ENCODE results near the gene RAB43. TPM values are rescaled to one million over a fixed set of nuclear protein-coding genes. Genes with fewer than 3 reads are reported as not detected.

Gene RAB43
- total RNA-seq, 1 donor, result 13.4 TPM

DNA sequence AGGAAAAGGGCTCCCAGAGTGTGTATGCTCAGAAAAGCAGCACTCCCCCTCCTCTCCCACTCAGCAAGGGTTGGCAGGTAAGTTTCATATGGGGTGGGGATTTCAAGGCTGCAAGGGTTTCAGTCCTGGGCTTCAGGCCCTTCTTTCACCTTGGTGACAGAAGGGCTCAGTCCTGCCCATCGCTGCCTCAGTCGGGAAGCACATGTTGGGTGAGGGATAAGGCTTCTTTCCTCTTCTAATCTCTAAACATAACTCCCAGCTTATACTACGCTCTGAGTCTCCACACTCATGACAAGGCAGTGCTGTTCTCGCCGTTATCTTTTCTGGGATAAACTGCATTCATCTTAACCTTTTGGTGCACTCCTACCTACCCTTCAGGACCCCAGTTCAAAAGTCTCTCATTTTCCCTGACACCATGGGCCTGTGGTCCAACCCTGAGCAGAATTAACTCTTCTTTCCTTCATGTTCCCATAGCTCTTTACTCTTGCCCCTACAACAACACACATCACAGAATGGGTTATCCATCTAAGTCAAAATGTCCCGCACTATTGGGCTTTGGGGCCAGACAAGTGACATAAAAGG lies 17.0 kb downstream of the RAB43 start:
- H3K36me3 ChIP-seq (ENCODE audit: insufficient read depth, low read length), result peaks cover 3% of the 10 kb centered on the region
- H2AFZ ChIP-seq (ENCODE audit: low read length), result no peak overlapping the region
- TF ChIP-seq, protein P1, sequence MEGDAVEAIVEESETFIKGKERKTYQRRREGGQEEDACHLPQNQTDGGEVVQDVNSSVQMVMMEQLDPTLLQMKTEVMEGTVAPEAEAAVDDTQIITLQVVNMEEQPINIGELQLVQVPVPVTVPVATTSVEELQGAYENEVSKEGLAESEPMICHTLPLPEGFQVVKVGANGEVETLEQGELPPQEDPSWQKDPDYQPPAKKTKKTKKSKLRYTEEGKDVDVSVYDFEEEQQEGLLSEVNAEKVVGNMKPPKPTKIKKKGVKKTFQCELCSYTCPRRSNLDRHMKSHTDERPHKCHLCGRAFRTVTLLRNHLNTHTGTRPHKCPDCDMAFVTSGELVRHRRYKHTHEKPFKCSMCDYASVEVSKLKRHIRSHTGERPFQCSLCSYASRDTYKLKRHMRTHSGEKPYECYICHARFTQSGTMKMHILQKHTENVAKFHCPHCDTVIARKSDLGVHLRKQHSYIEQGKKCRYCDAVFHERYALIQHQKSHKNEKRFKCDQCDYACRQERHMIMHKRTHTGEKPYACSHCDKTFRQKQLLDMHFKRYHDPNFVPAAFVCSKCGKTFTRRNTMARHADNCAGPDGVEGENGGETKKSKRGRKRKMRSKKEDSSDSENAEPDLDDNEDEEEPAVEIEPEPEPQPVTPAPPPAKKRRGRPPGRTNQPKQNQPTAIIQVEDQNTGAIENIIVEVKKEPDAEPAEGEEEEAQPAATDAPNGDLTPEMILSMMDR (IDR thresholded peaks at IDR 0.05; ENCODE audit: extremely low read depth, low read depth, low read length), result no peak
- peaks cover 66% of the 10 kb centered on the region for H4K20me1 ChIP-seq (ENCODE audit: insufficient read depth, low read length)
- no peak overlapping the region for H3K27ac ChIP-seq (ENCODE audit: low read depth, low read length)
- H3K4me2 ChIP-seq (ENCODE audit: insufficient read depth, low read length), result no peak overlapping the region
- H3K4me3 ChIP-seq (ENCODE audit: insufficient read depth, low read length), result no peak overlapping the region
- DNase-seq (ENCODE audit: insufficient read length, low spot score, missing footprints), result no peak
- H3K27me3 ChIP-seq (ENCODE audit: insufficient read depth, low read length), result no peaks in the 10 kb centered on the region
- no peaks in the 10 kb centered on the region for H3K4me1 ChIP-seq (ENCODE audit: insufficient read depth, low read length)
- H3K9me3 ChIP-seq (ENCODE audit: low read depth, low read length), result no peaks in the 10 kb centered on the region
- H3K79me2 ChIP-seq (ENCODE audit: insufficient read depth, low read length), result peaks cover 73% of the 10 kb centered on the region

DNA sequence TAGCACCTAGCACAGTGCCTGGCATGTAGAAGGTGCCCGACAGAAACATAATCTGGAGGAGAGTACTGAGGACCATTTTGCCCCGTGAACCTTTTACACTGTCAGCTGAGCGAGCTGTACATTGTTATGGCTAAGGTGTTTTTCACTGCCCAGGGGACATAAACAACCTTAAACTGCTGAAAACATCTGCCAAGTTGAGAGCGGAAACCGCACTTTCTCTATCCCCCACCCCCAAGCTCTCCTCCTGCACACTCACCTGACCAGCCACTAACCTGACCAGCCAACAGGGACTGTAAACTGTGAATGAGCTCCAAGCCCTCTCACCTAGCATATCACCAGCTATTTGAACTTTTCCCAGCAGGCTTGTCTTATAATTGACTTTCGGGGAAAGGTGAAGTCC lies 17.6 kb downstream of the RAB43 start:
- peaks cover 66% of the 10 kb centered on the region for H4K20me1 ChIP-seq (ENCODE audit: insufficient read depth, low read length)

DNA sequence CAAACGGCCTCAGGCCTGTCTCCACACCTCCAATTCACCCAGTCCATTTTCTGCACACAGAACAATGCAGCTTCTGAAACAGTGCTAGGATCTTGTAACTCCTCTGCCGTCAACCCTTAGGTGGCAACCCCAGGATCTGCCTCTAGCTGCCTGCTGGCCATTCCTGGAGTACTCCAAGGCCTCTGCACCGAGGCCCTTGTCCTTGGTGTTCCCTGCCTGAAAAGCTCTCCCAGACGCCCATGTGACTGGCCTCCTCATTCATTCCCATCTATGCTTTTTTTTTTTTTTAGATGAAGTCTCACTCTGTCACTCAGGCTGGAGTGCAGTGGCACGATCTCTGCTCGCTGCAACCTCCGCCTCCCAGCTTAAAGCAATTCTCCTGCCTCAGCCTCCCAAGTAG lies 18.3 kb downstream of the RAB43 start:
- no peak overlapping the region for H3K27ac ChIP-seq (ENCODE audit: low read depth, low read length)
- no peaks in the 10 kb centered on the region for H3K9me3 ChIP-seq (ENCODE audit: low read depth, low read length)
- no peak overlapping the region for H3K4me2 ChIP-seq (ENCODE audit: insufficient read depth, low read length)
- H3K36me3 ChIP-seq (ENCODE audit: insufficient read depth, low read length), result peaks cover 3% of the 10 kb centered on the region
- H3K79me2 ChIP-seq (ENCODE audit: insufficient read depth, low read length), result peaks cover 69% of the 10 kb centered on the region
- no peak overlapping the region for H2AFZ ChIP-seq (ENCODE audit: low read length)
- H3K4me1 ChIP-seq (ENCODE audit: insufficient read depth, low read length), result no peaks in the 10 kb centered on the region
- TF ChIP-seq, protein P1 (IDR thresholded peaks at IDR 0.05; ENCODE audit: extremely low read depth, low read depth, low read length), result no peak
- no peaks in the 10 kb centered on the region for H3K27me3 ChIP-seq (ENCODE audit: insufficient read depth, low read length)
- no peak for DNase-seq (ENCODE audit: insufficient read length, low spot score, missing footprints)
- no peak overlapping the region for H3K4me3 ChIP-seq (ENCODE audit: insufficient read depth, low read length)
- peaks cover 63% of the 10 kb centered on the region for H4K20me1 ChIP-seq (ENCODE audit: insufficient read depth, low read length)

More for the DNA sequence above, 17.6 kb downstream of the RAB43 start:
- no peak overlapping the region for H2AFZ ChIP-seq (ENCODE audit: low read length)
- no peaks in the 10 kb centered on the region for H3K4me1 ChIP-seq (ENCODE audit: insufficient read depth, low read length)
- no peaks in the 10 kb centered on the region for H3K9me3 ChIP-seq (ENCODE audit: low read depth, low read length)
- no peak overlapping the region for H3K27ac ChIP-seq (ENCODE audit: low read depth, low read length)
- peaks cover 73% of the 10 kb centered on the region for H3K79me2 ChIP-seq (ENCODE audit: insufficient read depth, low read length)
- H3K4me3 ChIP-seq (ENCODE audit: insufficient read depth, low read length), result no peak overlapping the region
- DNase-seq (ENCODE audit: insufficient read length, low spot score, missing footprints), result no peak
- H3K36me3 ChIP-seq (ENCODE audit: insufficient read depth, low read length), result peaks cover 3% of the 10 kb centered on the region
- H3K27me3 ChIP-seq (ENCODE audit: insufficient read depth, low read length), result no peaks in the 10 kb centered on the region
- TF ChIP-seq, protein P1 (IDR thresholded peaks at IDR 0.05; ENCODE audit: extremely low read depth, low read depth, low read length), result no peak
- no peak overlapping the region for H3K4me2 ChIP-seq (ENCODE audit: insufficient read depth, low read length)

DNA sequence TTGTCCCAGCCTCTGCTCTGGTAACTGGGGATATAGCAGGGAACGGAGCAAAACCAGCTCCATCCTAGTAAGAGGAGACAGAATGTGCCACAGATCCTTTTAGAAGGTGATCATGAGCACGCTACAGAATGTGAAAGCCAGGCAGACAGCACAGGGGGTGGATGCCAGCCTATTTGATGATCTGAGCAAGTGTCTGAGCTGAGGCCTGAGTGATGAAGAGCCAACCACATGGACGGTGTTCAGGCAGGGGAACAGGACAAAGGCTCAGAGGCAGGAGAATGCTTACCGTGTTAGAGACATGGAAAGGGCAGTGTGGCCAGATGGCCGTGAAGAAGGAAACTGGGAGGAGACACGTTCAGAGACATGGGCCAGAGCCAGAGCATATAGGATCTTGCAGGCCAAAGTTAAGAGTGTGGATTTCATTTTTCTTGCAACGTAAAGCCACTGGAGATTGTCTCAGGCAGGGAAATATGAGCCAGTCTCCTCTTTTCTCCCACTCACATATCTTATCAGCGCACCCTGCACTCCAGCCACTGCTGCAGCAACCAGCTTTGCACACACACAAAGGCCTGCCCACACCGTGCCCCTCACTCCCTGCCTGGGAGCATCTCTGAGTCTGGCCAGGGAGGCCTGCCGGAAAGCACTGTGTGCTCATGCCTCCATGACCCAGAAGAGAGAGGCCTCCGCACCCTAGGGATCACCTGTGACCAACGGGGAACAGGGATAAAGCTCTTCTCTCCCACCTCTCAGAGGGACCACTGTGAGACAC lies 20.1 kb downstream of the RAB43 start:
- no peak overlapping the region for H3K27ac ChIP-seq (ENCODE audit: low read depth, low read length)
- peaks cover under 1% of the 10 kb centered on the region for H3K36me3 ChIP-seq (ENCODE audit: insufficient read depth, low read length)
- DNase-seq (ENCODE audit: insufficient read length, low spot score, missing footprints), result no peak
- peaks cover 66% of the 10 kb centered on the region for H3K79me2 ChIP-seq (ENCODE audit: insufficient read depth, low read length)
- H3K4me1 ChIP-seq (ENCODE audit: insufficient read depth, low read length), result no peaks in the 10 kb centered on the region
- no peak overlapping the region for H3K4me3 ChIP-seq (ENCODE audit: insufficient read depth, low read length)
- H2AFZ ChIP-seq (ENCODE audit: low read length), result no peak overlapping the region
- TF ChIP-seq, protein P1 (IDR thresholded peaks at IDR 0.05; ENCODE audit: extremely low read depth, low read depth, low read length), result no peak
- no peak overlapping the region for H3K4me2 ChIP-seq (ENCODE audit: insufficient read depth, low read length)
- no peaks in the 10 kb centered on the region for H3K27me3 ChIP-seq (ENCODE audit: insufficient read depth, low read length)
- peaks cover 61% of the 10 kb centered on the region for H4K20me1 ChIP-seq (ENCODE audit: insufficient read depth, low read length)
- no peaks in the 10 kb centered on the region for H3K9me3 ChIP-seq (ENCODE audit: low read depth, low read length)
